ENCODE data around the gene SAMD14.

SAMD14 gene

DNA sequence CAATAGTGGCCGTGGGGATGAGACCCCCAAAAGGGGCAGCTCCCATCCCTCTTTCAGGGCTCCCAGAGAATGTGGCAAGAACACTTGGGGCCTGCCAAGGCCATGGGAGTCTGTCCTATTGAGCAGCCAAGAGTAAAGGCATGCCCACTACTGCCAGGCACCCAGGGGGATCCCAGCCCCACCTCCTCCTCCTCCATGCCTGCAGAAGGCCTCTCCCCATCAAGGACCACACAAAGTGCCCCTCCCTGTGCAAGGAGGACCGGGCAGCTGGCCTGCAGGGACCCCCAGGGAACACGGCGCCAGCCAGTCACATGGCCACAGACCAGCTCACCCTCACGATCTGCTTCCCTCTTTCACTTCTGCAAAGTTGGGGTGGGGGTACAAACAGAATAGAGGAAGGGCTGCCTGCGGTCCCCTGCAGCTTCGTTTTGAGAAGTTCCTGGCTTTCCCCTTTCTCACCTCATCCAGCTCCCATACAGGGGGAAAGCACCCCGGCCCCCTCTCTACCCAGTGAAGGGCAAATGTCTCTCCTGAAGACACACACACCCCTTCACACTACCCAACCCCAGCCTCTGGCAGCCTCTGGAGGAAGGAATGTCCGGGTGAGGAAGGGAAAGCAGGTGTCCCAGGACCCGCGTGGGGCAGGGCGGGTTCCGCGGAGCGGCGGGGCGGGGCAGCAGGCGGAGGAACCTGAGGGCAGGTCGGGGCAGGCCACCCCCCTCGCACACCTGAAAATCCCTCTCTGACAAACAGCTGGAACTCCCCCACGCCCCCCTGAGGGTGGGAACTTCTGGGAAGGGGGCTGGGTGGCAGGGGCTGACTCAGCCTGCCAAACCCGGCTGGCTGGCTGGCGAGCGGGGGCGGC, 18.5 kb upstream of the SAMD14 start:
- DNase-seq (ENCODE audit: extremely low read depth in 1 of 2, low read depth in 1 of 2): peak; percentile 64 to 75

DNA sequence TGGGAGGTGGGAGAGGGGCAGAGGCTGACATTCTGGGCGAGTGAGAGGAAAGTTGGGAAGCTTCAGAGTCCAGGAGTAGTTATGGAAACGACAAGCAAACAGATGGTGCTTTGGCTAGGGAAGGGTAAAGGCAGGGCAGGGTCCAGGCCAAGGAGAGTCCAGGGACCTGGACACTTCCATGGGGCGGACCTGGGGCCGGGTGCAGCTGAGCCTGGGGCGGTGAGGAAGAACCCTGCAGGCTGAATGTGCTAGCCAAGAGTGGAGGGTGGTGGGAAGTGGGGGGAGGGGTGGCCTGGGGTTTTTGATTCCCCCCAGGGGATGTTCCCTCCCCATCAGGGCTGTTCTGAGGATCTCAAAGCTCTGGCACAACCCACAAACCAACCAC, 17.9 kb upstream of the SAMD14 start:
- DNase-seq (ENCODE audit: extremely low read depth in 1 of 2, low read depth in 1 of 2): no peak

DNA sequence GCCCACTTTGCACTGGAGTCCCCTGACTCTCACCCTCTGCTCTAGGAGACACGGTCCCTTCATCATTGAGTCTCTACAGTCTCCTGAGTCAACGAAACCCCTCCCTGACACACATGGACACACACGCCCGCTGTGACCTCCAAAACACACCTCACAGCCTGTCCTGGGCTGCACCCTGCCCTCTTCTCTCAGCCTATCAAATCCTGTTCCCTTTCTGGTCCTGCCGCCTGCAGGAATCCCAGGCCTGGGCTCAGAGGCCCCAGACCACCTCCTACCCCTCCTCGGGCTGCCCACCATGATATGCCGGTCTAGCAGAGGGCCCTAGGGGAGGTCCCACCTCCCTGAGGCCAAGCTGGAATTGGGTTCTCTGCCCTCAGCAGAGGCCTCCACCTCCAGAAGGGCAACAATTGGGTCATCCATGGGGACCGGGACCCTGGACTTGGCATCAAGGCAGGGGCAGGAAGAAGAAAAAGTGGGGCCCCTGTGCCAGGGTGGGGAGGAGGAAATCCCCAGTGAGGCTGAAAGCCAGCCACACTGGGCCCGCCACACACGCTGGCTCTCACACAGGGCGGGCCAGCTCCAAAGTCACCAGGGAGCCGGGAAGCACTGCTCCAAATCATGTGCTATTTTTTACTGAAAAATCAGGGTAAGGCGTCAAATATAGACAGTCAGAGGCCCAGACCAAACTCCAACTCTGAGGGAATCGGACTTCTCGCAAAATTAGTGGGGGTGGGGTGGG, 17.1 kb upstream of the SAMD14 start:
- DNase-seq (ENCODE audit: extremely low read depth in 1 of 2, low read depth in 1 of 2): no peak

DNA sequence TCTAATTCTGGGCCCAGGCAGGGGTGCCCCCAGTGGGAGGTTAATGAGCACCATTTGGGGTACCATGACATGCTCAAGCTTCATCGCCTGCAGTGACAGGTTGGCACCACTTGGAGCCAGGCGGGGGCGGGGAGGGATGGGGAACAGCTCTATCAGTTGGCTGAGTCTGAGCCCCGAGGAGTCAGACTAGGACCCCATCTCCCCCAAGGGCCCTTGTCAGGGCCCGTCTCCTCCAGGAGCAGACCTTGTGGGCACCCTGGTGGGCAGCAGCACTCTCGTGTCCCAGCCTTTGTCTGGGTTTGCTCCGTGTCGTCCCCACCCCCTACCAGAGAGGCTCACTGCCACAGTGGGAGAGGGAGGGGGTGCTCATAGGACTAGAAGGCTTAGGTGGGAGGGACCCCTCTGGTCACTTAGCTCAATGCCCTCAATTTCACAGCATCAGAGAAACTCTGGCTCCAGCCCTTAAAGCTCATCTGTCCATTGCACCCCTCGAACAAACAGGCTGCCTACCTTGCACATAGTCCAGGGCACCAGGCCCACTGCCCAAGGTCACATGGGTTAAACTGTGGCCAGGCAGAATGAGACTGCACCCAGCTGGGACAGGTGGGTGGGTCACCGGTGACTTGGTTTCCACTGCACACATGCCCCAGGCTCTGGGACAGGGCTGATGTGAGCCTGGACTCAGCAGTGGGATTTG, 16.4 kb upstream of the SAMD14 start:
- DNase-seq (ENCODE audit: extremely low read depth in 1 of 2, low read depth in 1 of 2): no peak

DNA sequence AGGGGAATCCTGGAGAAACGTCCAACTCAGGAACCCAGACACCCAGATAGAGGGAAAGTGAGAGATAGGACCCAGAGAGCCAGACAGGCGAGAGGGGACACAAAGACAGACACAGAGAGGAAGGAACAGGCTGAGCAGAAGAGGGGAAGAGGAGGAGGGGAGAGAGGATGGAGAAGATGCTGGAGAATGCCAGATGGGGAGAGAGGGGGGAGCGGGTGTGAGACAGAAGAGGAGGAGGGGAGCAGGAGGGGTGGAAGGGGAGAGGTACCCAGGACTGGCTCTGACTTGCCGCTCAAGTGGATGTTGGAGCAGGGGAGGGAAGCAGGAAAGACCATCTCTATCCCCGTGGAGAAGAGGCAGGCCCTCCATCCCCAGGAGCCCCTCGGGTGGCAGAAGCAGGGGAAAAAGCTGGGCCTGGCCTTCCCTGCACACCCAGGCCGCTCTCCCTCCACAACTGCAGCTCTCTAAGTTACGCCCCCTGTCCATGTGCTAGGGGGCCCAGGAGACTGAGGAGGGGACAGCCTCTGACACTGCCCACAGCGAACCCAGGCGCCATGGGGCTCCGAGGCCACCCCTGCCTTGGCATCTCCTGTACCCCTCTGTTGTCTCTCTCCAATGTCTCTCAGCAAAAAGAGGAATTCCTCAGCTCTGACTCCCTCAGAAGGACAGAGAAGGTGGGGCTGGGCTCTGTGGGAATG, 15.7 kb upstream of the SAMD14 start:
- no peak for DNase-seq (ENCODE audit: extremely low read depth in 1 of 2, low read depth in 1 of 2)

DNA sequence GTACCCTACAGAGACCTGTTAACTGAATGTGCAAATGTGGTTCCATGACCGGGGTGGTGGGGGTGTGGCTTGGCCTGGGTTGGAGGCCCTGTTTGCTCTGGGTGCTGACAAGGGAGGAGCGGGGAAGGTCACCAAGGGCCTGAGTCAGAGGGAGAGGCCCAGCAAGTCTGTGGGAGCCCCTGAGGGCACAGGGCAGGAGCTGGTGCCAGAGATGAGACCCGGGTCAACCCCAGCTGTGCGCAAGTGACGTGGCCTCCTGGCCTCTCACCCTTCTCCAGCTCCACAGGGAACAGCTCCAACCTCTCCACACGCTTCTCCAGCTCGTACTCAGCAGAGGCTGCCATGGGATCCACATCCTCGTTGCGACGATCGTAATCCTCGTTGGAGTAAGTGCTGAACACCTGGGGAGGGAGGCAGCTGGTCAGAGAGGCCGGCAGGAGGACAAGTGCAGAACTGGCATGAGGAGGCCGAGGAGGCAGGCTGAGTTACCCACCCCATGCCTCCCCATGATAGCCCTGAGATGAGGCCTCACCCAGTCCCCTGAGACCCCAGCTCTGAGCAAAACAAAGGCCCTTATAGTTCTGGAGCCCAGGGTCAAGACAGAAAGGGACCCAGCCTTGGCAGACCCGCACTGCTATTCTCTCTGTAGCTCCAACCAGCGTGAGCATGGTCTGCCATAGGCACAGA, 15.0 kb upstream of the SAMD14 start:
- DNase-seq (ENCODE audit: extremely low read depth in 1 of 2, low read depth in 1 of 2): no peak

DNA sequence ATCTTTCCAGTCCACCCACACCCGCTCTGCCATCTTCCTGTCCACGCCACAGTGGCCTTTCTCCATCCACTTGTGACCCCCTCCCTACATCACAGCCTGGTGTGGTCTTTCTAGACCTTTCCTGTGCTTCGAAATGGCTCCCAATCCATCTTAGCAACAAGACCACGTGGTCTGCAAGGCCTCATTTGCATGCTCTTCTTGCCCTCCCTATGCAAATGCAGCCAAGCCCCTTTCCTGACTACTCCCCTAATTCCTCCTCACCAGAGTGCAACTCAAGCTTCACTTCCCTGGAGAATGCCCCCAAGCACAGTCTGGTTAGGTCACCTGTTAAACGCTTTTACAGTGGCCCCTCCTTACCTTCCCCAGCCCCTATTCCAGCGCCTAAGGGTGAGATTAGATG, 14.4 kb upstream of the SAMD14 start:
- no peak for DNase-seq (ENCODE audit: extremely low read depth in 1 of 2, low read depth in 1 of 2)

DNA sequence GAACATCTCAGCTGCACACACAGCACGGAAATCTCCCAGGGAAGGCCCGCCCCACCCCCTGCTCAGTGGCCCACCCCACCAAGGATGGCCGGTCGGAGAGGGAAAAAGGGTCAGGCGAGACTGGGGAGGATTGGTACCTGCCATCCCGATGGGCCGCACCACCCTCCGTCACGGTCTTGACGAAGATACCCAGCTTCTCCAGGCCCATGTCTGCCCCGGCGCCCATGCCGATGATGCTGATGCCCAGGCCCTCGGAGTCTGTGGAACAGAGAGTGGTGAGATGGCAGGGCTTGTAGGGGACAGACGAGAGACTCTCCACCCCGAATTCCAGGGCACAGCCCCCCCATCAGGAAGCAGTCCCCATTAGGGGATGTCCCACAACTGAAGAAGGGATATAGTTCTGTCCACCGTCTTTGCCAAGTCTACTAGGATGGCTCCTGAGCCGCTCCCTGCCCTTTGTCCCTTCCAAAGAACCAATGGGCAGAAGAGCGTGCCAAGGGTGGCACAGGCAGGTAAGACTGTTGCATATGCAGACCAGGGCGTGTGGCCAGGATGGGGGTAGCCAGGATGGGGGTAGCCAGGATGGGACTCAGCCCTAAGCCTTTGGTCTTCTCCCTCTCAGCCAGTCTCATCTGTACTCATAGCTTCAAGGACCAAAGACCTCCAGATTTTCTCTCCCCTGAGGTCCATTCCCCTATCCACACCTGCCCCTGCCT, 13.7 kb upstream of the SAMD14 start:
- no peak for DNase-seq (ENCODE audit: extremely low read depth in 1 of 2, low read depth in 1 of 2)

DNA sequence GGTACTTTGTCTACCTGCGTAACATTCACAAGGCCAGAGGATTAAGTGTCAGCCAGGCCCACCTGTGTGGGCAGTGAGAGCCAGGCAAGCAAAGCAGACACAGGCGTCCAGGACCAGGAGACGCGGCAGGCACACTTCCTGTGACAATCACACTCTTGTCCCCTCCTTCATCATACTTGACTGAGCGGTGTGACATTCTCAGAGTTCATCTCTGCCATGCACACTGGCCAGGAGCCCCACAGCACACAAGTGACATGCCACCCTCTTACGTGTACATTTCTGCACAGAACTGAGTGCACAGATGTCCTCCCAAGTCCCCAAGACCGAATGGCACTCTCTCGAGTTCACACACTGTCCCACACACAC, 11.8 kb upstream of the SAMD14 start:
- no peak for DNase-seq (ENCODE audit: extremely low read depth in 1 of 2, low read depth in 1 of 2)

DNA sequence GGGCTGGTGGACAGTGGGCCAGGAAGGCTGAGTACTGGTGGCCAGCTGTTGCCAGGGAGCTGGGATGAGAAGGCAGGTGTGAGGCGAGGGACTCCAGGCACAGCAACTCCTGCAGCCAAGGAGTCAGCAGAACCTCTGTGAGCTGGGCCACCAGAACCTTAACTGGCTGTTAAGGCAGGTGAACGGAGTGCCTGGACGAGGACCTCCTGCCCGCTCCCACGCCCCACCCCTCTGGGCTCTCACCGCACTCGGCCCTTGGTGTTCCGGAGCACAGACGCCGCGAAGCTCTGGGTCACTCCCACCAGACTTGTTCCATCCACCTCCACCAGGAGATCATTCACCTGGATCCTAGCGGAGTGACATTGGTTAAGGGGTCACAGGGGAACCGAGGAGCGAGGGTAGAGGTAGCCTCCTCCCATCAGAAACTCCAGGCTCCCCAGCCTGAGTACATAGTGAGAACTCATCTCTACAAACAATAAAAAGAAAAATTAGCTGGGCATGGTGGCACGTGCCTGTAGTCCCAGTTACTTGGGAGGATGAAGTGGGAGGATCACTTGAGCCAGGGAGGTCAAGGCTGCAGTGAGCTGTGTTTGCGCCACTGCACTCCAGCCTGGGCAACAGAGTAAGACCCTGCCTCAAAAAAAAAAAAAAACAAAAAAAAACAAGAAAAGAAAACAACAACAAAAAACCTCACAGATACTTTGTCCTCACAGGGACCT, 11.2 kb upstream of the SAMD14 start:
- no peak for DNase-seq (ENCODE audit: extremely low read depth in 1 of 2, low read depth in 1 of 2)

DNA sequence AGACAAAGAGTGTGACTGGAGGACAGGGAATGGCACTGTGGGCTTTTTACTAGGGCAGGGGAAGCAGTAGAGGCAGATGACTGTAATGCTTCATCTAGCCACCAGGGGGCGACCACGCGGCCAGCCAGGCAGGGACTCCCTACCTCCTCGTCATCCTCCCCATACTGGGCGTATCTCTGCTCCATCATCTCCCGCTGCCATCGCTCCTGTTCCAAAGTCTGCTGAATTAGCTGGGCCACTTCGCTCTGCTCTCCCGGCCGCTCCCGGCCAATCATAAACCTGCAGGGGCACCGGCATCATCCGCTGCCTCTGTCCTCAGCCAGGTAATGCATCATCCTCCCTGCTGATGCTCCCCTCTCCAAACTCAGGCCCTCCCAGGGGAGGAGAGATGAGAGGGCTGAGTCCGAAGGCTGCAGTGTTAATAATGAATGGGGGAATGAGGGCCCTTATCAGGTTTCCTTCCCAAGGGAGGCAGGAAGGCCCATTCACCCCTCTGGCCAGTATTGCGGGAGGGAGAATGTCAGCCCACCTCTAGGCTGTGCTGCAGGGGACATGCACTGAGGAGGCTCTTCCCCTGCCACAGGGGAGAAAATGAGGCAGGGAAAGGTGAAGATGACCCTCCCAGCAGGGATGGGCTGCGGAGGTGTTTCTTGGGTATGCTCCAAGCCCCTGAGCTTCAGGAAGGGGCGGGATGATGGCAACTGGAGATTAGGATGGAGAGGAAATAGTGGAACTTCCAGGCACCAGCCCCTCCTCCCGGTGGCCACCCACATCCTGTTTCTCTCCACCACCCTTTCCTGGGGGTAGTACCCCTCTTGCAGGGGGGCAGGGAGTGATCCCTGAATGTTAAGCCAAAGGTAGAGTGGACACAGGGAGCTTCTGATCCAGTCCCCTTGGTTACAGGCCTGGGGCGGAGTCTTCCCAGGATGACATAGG, 10.3 kb upstream of the SAMD14 start:
- DNase-seq (ENCODE audit: extremely low read depth in 1 of 2, low read depth in 1 of 2): peak in 1 of 2 donors; percentile 76

DNA sequence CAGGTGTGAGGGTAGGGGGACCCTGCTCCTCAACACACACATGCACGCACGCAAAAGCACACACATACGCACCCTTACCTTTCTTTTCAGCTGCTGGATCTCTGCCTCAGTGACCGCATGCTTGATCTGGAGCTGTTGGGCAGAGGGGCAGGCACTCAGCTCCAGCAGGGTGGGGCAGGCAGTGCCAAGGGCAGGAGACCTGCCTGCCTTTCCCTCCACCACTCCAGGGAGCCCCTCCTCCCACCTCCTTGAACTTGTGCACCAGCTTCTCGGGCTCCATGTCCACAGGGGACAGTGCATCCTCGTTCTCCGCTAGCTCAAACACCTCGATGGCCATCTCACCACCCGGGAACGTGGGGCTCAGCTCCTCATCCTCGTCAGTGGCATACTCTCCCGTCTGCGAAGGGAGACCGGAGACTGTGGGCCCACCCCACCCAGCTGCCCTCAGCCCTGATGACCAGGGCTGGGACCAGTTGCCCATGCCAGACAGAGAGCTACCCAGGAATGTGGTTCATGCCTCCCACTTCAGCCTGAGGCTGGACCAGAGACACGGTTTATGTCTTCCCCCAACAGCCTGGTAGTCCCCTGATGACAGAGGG, 9.3 kb upstream of the SAMD14 start:
- no peak for DNase-seq (ENCODE audit: extremely low read depth in 1 of 2, low read depth in 1 of 2)

DNA sequence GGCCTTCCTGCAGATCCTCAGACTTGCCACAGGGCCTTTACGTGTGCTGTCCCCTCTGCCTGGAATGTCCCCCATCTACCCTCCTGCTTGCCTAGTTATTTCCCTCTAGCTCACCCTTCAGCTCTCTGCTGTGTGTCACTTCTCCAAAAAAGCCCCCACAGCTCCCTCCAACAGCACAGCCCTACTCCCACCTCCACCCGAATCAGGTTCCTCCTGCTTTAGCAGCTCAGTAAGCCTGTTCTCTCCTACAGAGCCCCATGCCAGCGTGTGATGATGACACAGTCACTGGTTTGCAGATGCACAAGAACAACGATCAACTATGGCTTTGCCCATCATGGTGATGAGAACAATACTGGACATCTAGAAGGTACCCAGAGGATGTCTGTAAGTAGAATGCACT, 7.1 kb upstream of the SAMD14 start:
- no peak for DNase-seq (ENCODE audit: extremely low read depth in 1 of 2, low read depth in 1 of 2)

DNA sequence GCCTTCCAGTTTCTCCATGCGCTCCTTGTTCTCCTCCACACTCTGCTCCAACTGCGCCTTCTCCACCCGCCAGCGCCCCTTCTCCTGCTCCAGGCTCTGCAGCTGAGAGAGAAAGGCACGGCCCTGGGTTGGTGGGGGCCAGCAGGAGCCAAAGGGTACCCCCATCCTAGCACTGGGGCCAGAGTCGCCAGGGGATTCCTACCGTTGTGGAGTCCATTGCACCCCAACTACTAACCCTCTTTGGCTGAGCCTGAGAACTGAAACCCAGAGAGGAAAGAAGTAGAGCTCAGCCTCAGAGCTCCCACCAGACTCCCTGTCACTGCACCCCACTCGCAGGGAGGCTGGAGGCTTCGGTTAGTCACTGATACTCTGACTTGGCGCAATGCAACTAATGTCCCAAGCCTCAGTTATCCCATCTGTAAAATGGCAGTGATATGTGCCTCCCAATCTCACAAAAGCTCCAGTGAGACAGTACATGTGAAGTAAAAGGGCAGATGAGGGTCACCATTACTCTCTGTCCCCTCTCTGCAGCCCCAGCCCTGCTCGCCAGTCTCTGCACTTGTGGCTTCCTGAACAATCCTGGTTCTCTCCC, 6.2 kb upstream of the SAMD14 start:
- DNase-seq (ENCODE audit: extremely low read depth in 1 of 2, low read depth in 1 of 2): no peak

DNA sequence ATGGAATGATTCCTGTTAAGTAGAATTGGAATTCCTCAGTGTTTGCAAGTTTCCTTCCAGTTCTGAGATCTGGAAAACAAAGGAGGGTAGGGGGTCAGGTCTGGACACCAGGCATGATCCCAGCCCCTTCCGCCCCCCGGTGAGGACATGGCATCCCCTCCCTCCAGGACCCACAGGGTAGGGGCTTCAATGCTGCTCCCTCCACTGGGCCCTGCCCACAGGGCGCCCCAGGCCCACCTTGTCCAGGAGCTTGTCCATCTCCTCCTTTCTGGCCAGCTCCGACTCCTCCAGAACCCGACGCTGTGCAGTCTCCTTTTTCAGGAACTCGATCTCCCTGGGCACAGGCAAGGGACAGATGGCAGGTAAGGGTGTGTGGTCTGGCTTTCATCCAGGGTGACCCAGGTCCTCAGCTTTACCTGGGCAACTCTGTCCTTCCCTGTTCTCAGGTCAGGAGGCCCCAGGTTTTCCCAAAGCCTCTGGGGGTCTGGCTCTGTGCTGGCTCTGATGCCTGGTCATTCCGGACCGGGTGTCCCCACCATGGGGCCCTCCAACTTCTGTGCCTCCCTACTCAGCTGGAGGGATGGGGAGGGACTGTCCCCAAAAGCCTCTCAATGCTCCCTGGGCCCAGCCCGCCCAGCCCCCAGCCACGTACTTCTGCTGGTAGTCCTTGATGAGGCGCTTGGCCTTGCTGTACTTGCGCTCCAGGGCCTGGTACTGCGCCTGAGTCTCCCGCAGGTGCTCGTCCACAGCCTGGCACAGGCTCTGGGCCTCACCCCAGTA, 5.5 kb upstream of the SAMD14 start:
- DNase-seq (ENCODE audit: extremely low read depth in 1 of 2, low read depth in 1 of 2): no peak

DNA sequence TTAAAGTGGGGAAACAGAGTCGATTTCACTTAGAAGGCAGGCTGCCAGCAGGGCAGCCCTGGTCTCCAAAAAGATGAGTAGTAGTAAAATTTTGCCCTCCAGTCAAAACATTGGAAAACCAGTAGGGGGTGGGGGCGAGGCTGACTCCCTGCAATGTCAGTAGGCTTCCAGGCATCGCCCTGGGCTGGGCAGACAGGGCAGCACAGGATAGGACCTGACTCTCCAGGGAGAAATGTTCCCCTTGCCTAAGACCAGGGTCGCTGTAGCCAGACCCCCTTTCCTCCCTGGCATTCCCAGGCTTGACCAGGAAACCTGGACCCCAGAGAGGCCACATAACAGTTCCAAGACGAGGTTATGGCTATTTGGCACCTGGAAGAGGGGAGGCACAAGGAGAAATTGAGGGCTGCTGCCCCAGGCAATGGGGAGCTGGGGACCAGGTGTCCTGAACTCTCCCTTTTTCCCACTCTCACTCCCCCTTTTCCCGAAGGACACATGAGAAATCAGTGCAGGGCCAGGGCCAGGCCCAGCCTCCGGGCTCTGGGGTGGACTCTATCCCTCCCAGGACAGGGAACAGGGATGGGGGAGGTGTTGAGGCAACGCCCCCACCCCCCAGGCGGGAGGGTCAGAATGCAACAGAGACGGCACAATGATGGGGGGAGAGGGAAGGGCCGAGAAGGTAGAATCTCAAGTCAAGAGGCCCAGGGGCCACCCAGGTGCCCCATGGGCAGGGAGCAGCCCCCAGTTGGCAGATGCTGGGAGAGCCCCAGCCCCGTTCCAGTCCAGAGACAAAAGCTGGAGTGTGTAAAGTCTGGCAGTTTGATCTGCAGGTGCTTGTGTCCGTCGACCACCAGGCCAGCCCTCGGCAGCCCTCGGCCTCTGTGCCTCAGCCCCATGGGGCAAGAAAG, 4.5 kb upstream of the SAMD14 start:
- DNase-seq (ENCODE audit: extremely low read depth in 1 of 2, low read depth in 1 of 2): no peak

All from stimulated activated CD8-positive, alpha-beta memory T cell treated with anti-CD3 and anti-CD28 coated beads, Interleukin-7, amount 100 ng/mL, for 48 hours (primary cell).